Psoas muscle (tissue), 8 donors: ENCODE results near the gene ITCH. TPM values are rescaled to one million over a fixed set of nuclear protein-coding genes. Genes with fewer than 3 reads are reported as not detected.

Experiments
- ATAC-seq, 4 donors: fragments of 200-7000 bp; cut with Tn5 transposase; one replicate each; pipeline ENCODE4 v1.9.1; 2020; ENCODE audit warnings: moderate library complexity in 3 of 4, mild to moderate bottlenecking in 2 of 4
- DNase-seq, 2 donors: peaks; one replicate each; pipeline ENCODE4 v3.0.0-alpha.2; 2020
- H3K27ac ChIP-seq: fragments of 200-600 bp; one replicate; pipeline ENCODE4 v1.8.0; 2022
- H3K27me3 ChIP-seq, 3 donors: fragments of 200-600 bp in 1 of 3; one replicate each; pipeline versions ENCODE4 v1.6.1 to v1.8.0; 2013 to 2022; ENCODE audit warnings: low read length in 2 of 3, mild to moderate bottlenecking in 2 of 3, moderate library complexity in 1 of 3; ENCODE audit not compliant: insufficient read depth in 3 of 3
- H3K36me3 ChIP-seq, 2 donors: fragments of 200-600 bp in 1 of 2; one replicate each; pipeline versions ENCODE4 v1.6.1 to v1.8.0; 2013 to 2022; ENCODE audit warnings: low read depth in 1 of 2, mild to moderate bottlenecking in 1 of 2, moderate library complexity in 1 of 2; ENCODE audit not compliant: insufficient read depth in 1 of 2
- H3K4me1 ChIP-seq: fragments of 200-600 bp; one replicate; pipeline ENCODE4 v1.8.0; 2022
- H3K4me3 ChIP-seq: fragments of 200-600 bp; one replicate; pipeline ENCODE4 v1.8.0; 2022; ENCODE audit warnings: mild to moderate bottlenecking
- H3K9me3 ChIP-seq: fragments of 200-600 bp; one replicate; pipeline ENCODE4 v1.8.0; 2022
- WGBS, 3 donors: extraction: QIAGEN DNeasy Blood & Tissue Kit; methylation state at CpG; one replicate each; pipeline versions ENCODE4 v1.1.6 to v1.1.7; 2013; 5-methylcytosine and 5-hydroxymethylcytosine counted together
- intact Hi-C, 2 donors: fragments of 100-400 bp; cut with DNase I; formaldehyde crosslinking; loops; one replicate each; pipeline versions ENCODE4 v1.11.0 to v1.14.2; 2022
- polyA plus RNA-seq, 3 donors: library from polyadenylated mRNA; stranded (reverse); fragments of 200-250 nt; gene quantifications; one replicate each; pipeline ENCODE4 v1.2.3, GENCODE V29; 2013
- total RNA-seq, 4 donors: library from RNA; stranded (reverse); fragmentation: NEBNext Ultra II Directional in 2 of 4; extraction: Animal tissue kit (Norgen Biotek cat#: 25700) in 2 of 4; gene quantifications; one replicate each; pipeline versions ENCODE4 v1.2.1 to v1.2.4, GENCODE V29; 2021 to 2023
- TF ChIP-seq, protein P1 (sequence below): fragments of 200-600 bp; IDR thresholded peaks from one replicate; pipeline ENCODE4 v1.8.0; 2022; ENCODE audit warnings: antibody characterized with exemption
- donor health status: healthy with polysubstance abuse.
- donor health status: DM: no; HTN: no; CAD: no; lungs with moderate emphysema.
- donor health status: Bipolar disorder and iron deficiency.
- donor health status: healthy.
- donor health status: DM: yes; HTN: yes; CAD: no.
- donor health status: DM: no; HTN: no; CAD: no.
- donor health status: DM: no; HTN: no; CAD: no.
- donor health status: DM: yes; HTN: yes; CAD: no.

Gene ITCH
- total and polyA plus RNA-seq, 7 donors, result 10.1 to 50.3 (median 36.9) TPM

- peak overlapping the region; percentile 79 for H3K27ac ChIP-seq
- peak in 1 of 4 donors; percentile 16 for ATAC-seq
- no peak for DNase-seq
Measured at GRCh38 chr20:34524426-34524825, 161.4 kb downstream of the ITCH start.

DNA sequence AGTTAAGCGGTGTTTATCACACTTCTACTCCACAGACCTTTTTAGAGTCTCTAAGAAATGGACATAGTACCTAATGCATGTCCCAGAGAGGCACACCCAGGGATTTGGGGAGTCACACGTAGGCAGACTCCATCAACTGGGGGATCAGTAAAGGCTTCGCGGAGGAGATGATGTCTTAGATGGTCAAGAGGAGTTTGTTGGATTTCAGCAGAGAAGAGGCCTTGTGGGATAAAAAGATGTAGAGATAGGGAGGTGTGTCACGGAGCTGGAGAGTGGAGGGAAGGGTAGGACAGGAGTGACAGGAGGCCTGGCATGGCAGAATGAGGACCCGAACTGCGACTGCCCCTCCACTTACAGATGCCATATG is 162.3 kb downstream of the ITCH start:
- 86 to 93% (median 92%) methylated on average over 7 of the region's 7 CpGs for WGBS, 3 donors
- TF ChIP-seq, protein P1, sequence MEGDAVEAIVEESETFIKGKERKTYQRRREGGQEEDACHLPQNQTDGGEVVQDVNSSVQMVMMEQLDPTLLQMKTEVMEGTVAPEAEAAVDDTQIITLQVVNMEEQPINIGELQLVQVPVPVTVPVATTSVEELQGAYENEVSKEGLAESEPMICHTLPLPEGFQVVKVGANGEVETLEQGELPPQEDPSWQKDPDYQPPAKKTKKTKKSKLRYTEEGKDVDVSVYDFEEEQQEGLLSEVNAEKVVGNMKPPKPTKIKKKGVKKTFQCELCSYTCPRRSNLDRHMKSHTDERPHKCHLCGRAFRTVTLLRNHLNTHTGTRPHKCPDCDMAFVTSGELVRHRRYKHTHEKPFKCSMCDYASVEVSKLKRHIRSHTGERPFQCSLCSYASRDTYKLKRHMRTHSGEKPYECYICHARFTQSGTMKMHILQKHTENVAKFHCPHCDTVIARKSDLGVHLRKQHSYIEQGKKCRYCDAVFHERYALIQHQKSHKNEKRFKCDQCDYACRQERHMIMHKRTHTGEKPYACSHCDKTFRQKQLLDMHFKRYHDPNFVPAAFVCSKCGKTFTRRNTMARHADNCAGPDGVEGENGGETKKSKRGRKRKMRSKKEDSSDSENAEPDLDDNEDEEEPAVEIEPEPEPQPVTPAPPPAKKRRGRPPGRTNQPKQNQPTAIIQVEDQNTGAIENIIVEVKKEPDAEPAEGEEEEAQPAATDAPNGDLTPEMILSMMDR, result no peak
- DNase-seq (no peak), ATAC-seq (no peak)
- Histone ChIP-seq H3K9me3 (no peaks in the 10 kb centered on the region), H3K4me3 (no peak overlapping the region), H3K4me1 (peaks cover 56% of the 10 kb centered on the region), H3K27ac (peak overlapping the region; percentile 79), H3K27me3 (no peaks in the 10 kb centered on the region), H3K36me3 (peaks cover 0 to 39% of the 10 kb centered on the region in 2 donors)
- intact Hi-C loops, result loop anchor here in 1 of 2 donors (10.0 kb wide), 1 partner anchor 331 kb away; no protein-coding TSS in a partner anchor

More at GRCh38 chr20:34524426-34524825, 161.4 kb downstream of the ITCH start:
- Histone ChIP-seq H3K4me1 (peaks cover 63% of the 10 kb centered on the region), H3K9me3 (no peaks in the 10 kb centered on the region), H3K36me3 (peaks cover 0 to 36% of the 10 kb centered on the region in 2 donors), H3K27me3 (no peaks in the 10 kb centered on the region), H3K4me3 (no peak overlapping the region)
- TF ChIP-seq, protein P1, result no peak
- intact Hi-C loops, result loop anchor here (5.0 to 10.0 kb wide), 2 partner anchors 212 to 330 kb away; no protein-coding TSS in a partner anchor
- WGBS, 3 donors, result 81 to 83% (median 81%) methylated on average over 10 to 11 of the region's 11 CpGs

DNA sequence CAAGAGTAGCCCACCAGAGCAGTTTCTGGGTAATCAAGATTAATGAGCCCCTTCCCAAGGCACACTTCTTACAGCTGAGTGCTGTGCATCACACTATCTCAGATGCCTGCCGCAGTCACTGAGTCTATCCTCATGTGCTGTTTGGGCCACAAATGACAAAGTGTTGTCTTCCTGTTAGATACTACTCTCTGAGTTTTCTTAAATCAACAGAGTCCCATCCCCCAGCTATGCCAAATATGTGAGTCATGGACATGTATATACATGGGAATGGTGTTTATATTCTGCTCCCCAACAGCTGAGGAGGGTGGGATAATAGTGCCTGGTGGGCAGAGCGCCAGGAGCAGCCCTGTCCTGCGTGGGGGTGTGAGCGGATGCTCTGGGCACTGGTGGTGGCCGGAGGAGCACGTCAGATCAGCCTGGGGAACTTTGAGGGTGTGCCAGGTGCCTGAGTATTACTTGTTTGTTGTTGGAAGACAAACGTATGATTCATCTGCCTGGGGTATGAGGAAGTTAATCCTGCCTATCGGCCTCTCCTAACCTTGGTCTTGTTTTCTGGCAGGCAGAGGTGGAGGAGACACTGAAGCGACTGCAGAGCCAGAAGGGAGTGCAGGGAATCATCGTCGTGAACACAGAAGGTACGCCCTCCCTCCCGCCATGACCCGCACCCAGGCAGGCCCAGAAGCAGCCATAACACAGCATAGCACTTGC is 162.8 kb downstream of the ITCH start:
- WGBS, 3 donors, result 30 to 36% (median 34%) methylated on average over 14 of the region's 14 CpGs
- Histone ChIP-seq H3K36me3 (peaks cover 0 to 44% of the 10 kb centered on the region in 2 donors), H3K9me3 (no peaks in the 10 kb centered on the region), H3K27me3 (no peaks in the 10 kb centered on the region), H3K4me1 (peaks cover 51% of the 10 kb centered on the region), H3K4me3 (no peak overlapping the region), H3K27ac (peak overlapping the region; percentile 79)
- ATAC-seq, result peak; percentile 82 to 89 (median 88)
- DNase-seq, result peak; percentile 86 to 92
- TF ChIP-seq, protein P1, result no peak
- intact Hi-C loops, result loop anchor here in 1 of 2 donors (10.0 kb wide), 1 partner anchor 331 kb away; no protein-coding TSS in a partner anchor

GRCh38 chr20:34526466-34526865 is 163.4 kb downstream of the ITCH start:
- H3K4me1 ChIP-seq, result peaks cover 46% of the 10 kb centered on the region
- no peaks in the 10 kb centered on the region for H3K27me3 ChIP-seq
- DNase-seq, result no peak
- intact Hi-C loops, result loop anchor here in 1 of 2 donors (10.0 kb wide), 1 partner anchor 332 kb away; no protein-coding TSS in a partner anchor
- ATAC-seq, result no peak
- no peak overlapping the region for H3K4me3 ChIP-seq
- no peaks in the 10 kb centered on the region for H3K9me3 ChIP-seq
- H3K36me3 ChIP-seq, result peaks cover 0 to 48% of the 10 kb centered on the region in 2 donors
- TF ChIP-seq, protein P1, result no peak
- WGBS, 3 donors, result 86 to 93% (median 93%) methylated on average over 5 of the region's 5 CpGs
- H3K27ac ChIP-seq, result peak overlapping the region; percentile 79
